ENCODE measurements around the gene CRYGA.
"Not testable (repeated sequence)": the region's sequence is repeated elsewhere in the genome, so short reads cannot be mapped to it uniquely, and the experiment has no call there.

Gene CRYGA

GRCh38 chr2:208124013-208124715, 39.2 kb downstream of the CRYGA start, which contains the start of gene CRYGD:
Gene CRYGD (minus strand): TSS chr2:208124524. CDS start chr2:208124473, 51 bp downstream.
- DNase-seq: not testable (repeated sequence)

DNA sequence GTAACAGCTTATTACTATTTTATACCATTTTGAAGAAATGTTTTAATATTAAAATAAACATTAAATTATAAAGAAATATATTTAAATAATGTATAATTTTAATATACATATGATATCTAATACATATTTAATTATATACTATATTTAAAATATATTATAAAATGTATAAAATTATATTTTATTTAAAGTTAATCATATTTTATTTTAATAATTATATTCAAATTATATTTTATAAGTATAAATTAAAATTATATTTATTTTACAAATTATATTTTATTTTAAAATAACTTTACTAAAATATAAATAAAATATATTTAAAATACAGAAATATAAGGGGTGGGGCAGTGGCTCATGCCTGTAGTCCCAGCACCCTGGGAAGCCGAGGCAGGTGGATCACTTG, 41.1 kb downstream of the CRYGA start:
- no peak for DNase-seq

- no peak for DNase-seq
Measured at GRCh38 chr2:208118918-208119317, 44.5 kb downstream of the CRYGA start.

GRCh38 chr2:208117390-208117789, 46.0 kb downstream of the CRYGA start:
- DNase-seq: not testable (repeated sequence)

GRCh38 chr2:208112969-208113368, 50.4 kb downstream of the CRYGA start:
- no peak for DNase-seq

GRCh38 chr2:208112273-208112745, 51.1 kb downstream of the CRYGA start:
- DNase-seq: not testable (repeated sequence)
